GM18868 (cell line): ENCODE data around the gene ISOC1.
A peak's percentile ranks its signal among the peaks of the same experiment; 100 is the strongest.

ENCODE experiments used
- ATAC-seq: cut with Tn5 transposase; IDR thresholded peaks from one replicate; pipeline ENCODE4 v1.9.1; 2021; ENCODE audit warnings: mild to moderate bottlenecking, moderate library complexity; ENCODE audit not compliant: unreplicated experiment

Gene ISOC1

GRCh38 chr5:129124608-129125007 lies 30.1 kb downstream of the ISOC1 start:
- ATAC-seq: peak; percentile 34

GRCh38 chr5:129125819-129126218 lies 31.3 kb downstream of the ISOC1 start:
- peak; percentile 53 for ATAC-seq

- no peak for ATAC-seq
Measured at GRCh38 chr5:129133553-129133952, 39.0 kb downstream of the ISOC1 start.

- peak; percentile 88 for ATAC-seq
Measured at GRCh38 chr5:129135633-129136032, 41.1 kb downstream of the ISOC1 start.

- ATAC-seq: no peak
Measured at GRCh38 chr5:129137637-129138036, 43.1 kb downstream of the ISOC1 start.

GRCh38 chr5:129141078-129141477 lies 46.5 kb downstream of the ISOC1 start:
- ATAC-seq: no peak

- no peak for ATAC-seq
Measured at GRCh38 chr5:129141696-129142095, 47.1 kb downstream of the ISOC1 start.

GRCh38 chr5:129155876-129156275 lies 61.3 kb downstream of the ISOC1 start:
- no peak for ATAC-seq

GRCh38 chr5:129161830-129162229 lies 67.3 kb downstream of the ISOC1 start:
- no peak for ATAC-seq
